HG03558 (cell line): Measurements from ENCODE around the gene CCDC30.
"Not testable (repeated sequence)": the region's sequence is repeated elsewhere in the genome, so short reads cannot be mapped to it uniquely, and the experiment has no call there.

Experiments used
- ATAC-seq: cut with Tn5 transposase; IDR thresholded peaks from one replicate; pipeline ENCODE4 v1.9.1; 2021; ENCODE audit warnings: moderate number of reproducible peaks; ENCODE audit not compliant: unreplicated experiment; ENCODE audit errors: extremely low read depth

Gene CCDC30

DNA sequence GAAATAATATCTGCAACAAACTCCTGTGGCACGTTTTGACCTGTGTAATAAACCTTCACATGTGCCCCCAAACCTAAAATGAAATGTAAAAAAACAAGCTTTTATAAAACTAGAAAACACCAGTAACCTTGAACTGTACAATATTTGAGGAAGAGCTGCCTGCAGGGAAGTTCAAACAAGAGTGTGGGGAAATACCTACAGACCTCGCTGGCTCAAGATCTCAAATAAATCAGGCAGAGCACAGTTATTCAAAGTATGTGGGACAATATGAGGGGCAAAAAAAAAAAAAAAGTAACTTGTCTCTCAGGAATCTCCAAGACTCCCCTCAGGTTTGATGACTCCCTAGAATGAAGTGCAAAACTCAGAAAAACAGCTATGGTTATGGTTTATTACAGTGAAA is 157.2 kb downstream of the CCDC30 start:
- no peak for ATAC-seq

DNA sequence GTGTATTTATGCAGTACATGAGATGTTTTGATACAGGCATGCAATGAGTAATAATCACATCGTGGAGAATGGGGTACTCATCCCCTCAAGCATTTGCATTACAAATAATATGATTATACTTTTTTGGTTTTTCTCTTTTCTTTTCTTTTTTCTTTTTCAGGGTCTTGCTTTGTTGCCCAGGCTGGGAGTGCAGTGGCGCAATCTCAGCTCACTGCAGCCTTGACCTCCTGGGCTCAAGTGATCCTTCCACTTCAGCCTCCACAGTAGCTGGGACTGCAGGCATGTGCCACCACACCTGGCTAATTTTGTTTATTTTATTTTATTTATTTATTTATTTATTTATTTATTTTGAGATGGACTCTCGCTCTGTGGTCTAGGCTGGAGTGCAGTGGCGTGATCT is 158.1 kb downstream of the CCDC30 start:
- not testable (repeated sequence) for ATAC-seq

DNA sequence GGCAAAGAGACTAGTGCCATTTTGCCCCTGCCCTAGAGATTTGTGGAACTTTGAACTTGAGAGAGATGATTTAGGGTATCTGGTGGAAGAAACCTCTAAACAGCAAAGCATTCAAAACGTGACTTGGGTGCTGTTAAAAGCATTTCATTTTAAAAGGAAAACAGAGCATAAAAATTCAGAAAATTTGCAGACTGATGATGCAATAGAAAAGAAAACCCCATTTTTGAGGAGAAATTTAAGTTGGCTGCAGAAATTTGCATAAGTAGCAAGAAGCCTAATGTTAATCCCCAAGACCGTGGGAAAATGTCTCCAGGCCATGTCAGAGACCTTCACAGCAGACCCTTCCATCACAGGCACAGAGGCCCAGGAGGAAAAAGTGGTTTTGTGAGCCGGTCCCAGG is 164.1 kb downstream of the CCDC30 start:
- not testable (repeated sequence) for ATAC-seq

DNA sequence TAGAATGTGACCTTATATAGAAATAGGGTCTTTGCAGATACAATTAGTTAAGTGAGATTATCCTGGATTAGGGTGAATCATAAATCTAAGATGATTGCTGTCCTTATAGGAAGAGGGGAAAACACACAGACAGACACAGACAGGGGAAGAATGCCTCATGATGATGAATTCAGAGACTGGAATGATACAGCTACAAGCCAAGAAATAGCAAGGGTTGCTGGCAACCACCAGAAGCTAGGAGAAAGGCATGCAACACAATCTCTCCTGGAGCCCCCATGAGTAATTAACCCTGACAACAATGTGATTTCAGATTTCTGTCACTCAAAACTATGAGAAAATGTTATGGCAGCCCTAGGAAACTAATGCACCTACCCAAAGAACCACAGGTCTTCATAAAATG is 176.0 kb downstream of the CCDC30 start:
- no peak for ATAC-seq

DNA sequence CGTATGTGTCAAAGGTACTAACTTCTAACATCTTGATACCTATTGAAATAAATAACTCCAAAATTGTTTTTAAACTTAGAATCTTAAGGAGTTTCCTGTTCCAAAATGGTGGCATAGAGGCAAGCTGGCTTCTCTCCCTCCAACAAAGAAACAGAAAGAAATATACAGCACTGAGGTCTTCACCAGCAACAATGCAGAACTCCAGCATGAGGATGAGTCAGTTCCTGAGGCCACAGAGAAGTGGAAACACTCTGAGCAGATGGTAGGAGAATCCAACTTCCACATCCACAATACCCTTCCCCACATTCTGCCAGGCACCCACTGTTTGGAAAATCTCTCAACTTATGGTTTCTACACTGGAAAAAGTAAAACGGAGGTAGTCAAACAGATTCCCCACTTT is 183.0 kb downstream of the CCDC30 start:
- ATAC-seq = no peak

DNA sequence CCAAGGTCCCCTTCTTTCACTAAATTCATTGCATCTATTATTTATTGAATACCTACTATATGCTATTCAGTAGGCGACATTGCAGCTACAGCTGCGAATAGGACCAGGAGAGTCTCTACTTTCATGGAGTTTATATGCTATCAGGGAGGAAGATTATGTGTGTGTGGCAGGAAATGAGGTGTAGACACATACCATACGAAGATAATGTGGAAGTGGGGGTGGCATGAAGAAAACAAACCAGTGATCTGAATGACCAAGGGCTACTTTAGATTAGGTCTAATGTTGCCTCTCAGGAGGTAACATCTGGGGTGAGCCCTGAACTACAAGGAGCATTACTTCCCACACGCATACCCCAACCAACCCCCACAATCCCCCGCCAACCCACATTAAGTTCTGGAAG is 194.1 kb downstream of the CCDC30 start:
- no peak for ATAC-seq

DNA sequence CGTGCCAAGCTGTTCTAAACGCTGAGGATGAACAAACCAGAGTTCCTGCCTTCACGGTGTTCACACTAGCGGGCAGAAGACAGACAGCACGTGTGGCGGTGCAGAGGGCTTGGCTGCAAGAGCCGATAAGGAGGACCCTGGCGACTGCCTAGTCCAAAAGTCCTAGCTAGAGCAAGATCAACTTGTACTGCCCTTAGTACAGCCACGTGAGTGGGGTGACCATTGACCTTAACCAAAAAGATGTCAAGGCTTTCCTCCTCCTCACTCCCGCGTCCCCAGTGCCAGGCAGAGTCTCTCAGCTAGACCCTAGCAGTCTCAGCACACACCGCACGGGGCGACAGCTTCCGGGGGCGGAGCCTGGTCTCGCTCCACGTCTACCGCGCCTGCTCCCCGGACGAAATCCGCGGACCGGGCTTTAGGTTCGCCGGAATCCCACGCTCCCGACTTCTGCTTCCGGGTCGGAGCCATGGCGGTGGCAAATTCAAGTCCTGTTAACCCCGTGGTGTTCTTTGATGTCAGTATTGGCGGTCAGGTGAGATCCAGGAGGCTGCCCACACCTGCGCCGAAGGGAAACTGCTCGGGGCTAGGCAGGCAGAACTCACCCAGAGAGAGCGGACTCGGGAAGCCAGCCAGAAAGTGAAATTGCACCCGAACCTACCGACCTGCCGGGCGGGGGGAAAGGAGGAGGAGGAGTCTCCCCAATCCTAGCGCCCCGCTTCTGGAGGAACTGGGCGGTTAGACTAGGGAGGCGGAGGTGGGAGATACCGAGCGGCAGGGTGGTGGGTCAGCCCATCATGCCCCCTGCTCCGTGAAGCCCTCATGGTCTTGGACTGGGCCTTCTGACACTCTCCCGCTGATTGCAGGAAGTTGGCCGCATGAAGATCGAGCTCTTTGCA is 195.1 kb downstream of the CCDC30 start, which contains the start of gene PPIH:
Gene PPIH, plus strand, starts transcription at position 443 of the 896 bp plus-strand sequence. Its CDS starts 24 bp downstream, at position 467.
- ATAC-seq = peak; percentile 91

DNA sequence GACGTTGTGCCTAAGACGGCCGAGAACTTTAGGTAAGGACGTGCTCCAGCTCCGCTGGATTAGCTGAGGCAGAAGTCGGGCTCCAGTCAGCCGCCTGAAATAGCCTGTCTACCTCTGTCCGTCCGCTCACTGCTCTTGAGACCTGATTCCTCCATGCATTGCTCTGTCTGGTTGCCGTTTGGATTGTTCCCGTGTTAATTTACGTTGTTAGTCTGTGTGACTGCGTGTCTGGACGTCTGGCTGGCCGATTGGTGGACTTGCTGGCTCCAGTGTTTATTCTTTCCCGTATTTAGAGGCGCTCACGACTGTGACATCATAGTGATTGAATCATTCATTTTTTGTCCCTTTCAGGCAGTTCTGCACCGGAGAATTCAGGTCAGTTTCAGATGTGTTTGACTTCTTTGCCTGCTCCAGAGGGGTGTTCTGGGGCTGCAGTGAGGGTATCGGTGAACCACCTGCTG is 195.8 kb downstream of the CCDC30 start:
- no peak for ATAC-seq

DNA sequence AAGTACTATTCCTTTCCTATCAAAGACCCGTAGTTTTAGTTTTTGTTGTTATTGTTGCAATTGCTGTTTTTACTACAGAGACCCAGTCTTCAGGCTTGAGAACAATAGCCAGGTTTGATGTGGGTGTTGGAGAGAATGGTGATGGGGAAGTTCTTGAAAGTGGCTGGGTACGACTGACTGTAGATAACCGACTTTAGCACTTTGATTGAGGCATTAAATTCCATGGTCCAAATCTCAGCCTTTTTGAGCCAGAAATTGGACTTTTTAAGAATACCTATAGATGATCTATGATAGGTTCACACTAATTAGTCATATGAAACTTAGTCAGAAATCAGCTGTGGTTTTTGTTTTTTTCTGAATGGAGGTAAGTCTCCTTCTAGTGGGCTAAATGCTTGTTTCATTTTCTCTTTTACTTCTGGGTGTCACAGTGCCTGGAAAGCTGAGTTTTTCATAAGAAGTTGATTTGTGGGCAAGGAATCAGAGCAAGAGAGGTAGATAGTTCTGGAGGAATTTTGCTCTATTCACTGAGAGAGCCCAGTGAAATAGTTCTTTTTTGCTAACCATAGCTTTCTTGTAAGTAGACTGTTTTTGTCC is 197.9 kb downstream of the CCDC30 start:
- ATAC-seq = no peak

DNA sequence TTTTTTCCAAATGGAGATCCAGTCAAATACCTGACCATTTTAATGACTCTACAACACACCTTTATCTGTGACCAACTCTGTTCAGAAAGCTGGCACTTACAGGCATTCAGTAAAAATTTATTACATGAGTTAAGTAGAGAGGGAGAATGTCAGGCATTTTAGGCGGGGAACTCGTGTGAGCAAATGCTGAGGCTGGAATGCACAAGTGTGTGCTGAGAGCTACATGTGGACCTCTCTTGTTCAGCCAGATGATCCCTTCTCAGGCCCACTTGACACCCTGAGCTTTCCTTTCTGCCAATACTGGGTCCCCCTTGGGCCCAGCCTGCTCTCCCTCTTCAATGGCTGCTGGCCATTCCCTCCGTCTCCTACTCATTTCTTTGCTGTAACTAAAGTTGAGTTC is 206.8 kb downstream of the CCDC30 start:
- no peak for ATAC-seq

DNA sequence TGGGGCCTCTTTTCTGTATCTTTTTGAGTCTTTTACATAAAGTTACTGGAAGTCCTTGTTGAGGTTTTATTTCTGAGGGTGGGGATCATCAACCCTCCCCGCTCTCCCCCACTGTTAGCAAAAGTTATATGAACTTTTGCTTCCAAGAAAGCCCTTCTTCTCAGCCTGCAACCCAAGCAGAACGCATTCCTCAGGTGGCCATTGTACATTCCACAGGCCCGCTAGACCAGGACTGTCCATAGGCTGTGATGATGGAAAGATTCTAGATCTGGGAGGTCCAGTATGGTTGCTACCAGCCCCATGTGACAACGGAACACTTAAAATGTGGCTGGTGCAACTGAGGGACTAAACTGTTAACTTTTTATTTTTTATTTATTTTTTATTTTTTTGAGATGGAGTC is 207.3 kb downstream of the CCDC30 start:
- no peak for ATAC-seq

DNA sequence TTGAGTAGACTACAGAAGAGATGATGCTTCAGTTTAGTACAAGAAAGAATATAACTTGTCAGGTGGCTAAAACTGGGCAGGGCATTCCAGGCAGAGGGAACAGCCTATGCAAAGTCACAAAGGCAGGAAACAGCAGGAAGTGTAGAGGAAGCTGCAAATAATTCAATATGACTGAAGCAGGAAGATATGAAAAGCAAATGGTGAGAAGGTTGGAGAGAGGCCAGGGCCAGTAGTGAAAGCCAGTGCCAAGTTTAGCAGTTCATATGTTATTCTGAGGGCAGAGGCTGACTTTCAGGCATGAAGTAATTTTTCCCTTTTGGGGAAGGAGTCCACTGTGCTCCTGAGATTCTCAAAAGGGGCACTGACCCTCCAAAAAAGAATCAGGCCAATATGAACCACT is 211.1 kb downstream of the CCDC30 start:
- no peak for ATAC-seq

DNA sequence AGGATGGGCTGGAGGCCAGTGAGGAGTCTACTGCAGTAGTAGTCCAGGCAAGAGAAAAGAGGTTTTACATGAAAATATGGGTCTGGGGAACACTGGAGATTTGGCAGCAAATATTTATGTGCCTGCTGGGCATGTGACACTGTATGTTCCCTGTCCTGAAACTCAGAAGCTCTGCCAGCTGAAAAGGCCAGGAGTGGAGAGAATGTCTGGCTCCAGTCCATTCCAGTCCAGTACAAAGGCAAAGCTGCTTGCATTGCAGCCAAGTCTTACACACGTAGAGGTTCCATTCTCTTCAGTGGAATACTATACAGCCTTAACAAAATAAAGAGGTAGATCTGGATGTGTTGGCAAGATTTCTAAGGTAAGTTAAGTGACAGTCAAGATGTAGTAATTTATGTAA is 211.6 kb downstream of the CCDC30 start:
- no peak for ATAC-seq

DNA sequence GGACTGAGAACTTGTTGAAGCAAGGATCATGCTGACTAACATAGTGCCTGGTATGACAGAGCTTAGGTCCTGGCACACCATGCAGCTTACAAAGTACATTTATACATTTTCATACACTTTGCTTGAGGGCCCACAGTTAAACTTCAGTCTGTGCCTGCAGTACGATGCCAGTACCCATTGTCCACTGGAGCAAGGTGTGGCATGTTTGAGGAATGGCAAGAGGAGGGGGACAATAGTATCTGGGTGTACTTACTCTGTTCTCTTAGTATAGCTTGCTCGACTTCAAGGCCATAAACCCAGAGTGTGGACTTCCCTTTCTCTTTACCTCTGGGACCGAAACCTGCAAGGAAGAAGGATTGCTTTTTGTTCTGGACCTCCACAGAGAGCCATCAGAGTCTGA is 212.4 kb downstream of the CCDC30 start:
- no peak for ATAC-seq

DNA sequence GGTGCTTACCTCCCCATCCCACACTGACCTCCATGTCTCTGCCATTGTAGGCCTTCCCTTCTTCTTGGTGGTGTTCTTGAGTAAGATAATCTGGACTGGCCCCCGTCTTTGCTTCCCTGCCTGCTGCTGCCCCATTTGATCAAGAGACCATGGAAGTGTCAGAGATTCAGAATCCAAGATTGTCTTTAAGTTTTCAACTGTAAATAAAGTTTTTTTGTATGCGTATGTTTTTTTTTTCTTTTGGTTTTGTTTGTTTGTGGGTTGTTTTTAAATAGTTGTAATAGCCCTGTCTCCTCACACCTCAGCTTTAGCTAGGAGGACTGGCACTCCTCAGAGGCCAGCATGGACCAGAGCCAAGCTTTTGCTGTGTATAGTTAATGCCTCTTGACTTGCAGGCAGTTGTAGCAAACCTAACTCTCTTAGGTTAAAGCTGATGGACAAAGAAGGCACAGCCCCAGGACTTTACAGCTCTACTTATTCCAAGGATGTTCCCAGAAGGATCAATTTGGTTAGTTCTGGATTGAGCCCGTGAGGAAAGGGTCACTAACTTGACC is 213.5 kb downstream of the CCDC30 start:
- ATAC-seq = no peak

DNA sequence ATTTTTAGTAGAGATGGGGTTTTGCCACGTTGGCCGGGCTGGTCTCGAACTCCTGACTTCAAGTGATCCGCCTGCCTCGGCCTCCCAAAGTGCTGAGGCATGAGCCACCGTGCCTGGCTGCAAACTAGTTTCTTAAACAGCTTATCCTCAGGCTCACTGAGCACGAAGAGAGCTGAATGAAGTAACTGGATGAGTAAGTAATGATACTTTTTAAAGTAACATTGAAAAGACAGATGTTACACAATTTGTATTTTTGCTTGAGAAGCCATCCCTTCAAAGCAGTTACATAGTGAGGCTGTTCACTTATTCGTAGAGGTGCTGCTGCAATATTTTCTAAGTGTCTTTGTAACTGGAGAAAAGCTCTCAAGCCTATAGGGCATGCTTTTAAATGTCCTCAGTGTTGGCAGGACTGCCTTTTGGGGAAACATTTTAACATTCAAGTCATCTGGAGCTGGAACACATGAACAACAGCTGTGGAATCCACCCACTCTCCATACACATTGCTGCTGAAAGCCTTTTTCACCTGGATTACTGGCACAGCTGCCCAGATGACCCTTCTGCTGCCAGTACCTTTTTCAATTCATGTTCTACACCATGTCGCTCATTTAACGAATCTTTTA is 216.4 kb downstream of the CCDC30 start:
- no peak for ATAC-seq

DNA sequence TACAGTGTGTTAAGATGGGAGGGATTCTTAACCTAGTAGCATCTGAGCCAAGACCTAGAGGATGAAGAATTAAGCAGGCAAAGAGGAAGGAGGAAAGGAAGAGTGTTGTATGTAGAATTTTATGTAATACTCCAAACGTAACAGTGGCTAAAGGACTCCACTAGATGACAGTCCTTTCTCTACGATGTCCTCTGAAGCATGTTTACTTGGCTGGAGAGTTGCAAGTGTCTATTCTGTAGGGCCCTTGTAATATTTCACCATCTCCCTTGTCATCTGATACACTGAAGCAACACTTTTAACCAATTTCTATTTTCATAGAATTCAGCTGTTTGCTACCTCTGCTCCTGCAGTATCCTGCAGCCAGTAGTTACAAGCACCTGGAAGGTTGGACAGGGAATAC is 217.0 kb downstream of the CCDC30 start:
- ATAC-seq = no peak

DNA sequence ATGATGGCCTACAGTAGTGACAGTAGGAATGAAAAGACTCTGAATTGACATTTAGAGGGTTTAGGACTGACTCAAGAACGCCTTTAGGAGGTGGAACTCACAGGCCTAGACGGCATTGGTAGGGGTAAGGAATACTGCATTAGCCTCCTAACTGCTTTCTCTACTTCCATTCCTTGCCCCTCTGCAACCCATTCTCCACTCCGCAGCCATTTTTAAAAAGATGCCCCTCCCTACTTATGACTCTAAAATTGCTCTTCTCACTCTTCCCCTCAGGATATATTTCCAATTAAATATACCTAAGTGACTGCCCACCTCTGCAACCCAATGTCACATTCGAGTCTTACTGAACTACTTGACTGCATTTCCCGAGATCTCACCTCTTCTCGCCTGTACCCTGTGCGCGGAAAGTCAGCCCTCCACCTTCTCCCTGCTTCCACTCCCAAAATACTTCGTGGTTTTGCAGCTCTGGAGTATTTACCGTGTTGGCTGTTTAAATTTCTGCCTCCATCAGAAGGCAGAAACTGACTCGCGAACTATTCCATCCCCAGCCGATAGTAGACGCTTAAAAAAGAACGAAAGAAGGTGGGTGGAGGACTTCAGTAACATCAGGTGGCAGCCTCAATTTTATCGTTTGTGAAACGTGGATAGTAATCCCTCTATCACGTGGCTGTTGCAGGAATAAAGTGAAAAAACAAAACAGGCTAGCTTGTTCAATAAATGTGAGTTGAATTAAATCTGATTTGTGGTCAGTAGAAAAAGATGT is 218.0 kb downstream of the CCDC30 start:
- no peak for ATAC-seq

DNA sequence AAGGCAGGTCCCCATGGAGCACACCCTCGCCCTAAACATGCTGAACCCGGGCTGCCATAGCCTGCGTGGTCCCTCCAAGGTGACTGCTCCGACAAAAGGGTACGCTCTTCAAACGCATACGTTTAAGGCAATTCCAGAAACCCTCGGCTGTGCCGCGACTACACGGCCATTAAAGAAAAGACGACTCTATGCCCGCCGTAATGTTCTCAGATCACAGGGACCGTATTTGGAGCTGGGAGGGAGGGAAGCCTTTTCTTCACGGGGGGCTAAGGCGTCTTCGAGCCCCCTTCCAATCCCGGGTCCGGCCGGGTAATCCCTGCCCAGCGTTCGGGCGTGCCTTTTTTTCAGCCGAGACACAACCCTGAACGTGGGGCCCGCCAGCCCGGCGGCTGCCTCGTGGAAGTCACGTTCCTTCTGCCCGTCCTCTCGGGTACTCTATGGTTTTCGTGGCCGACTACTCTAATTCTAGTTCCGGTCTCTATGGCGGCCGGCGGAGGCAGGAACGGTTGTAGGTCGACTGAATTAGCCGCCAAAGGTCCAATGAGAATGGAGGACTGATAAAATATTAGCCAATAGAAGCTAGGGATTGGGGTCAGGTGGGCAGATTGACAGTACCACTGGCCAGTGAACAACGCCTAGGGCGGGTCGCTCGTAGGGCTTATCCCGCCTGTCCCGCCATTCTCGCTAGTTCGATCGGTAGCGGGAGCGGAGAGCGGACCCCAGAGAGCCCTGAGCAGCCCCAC is 218.8 kb downstream of the CCDC30 start, which contains the start of gene YBX1:
Gene YBX1, plus strand, starts transcription at position 678 of the 743 bp plus-strand sequence. CDS start 148 bp downstream, outside the sequence.
- ATAC-seq = peak; percentile 78

DNA sequence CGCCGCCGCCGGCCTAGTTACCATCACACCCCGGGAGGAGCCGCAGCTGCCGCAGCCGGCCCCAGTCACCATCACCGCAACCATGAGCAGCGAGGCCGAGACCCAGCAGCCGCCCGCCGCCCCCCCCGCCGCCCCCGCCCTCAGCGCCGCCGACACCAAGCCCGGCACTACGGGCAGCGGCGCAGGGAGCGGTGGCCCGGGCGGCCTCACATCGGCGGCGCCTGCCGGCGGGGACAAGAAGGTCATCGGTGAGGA is 219.3 kb downstream of the CCDC30 start:
- ATAC-seq = peak; percentile 3
